SHP77 treated with DMSO at 0.1 percent for 48 hours (cell line): ENCODE measurements around the gene DCTD.

Experiments used
- DNase-seq: peaks from one replicate; lab custom pipeline; 2025; lab: John Stamatoyannopoulos, UW

Gene DCTD

GRCh38 chr4:182893047-182893446 is 24.1 kb downstream of the DCTD start:
- no peak for DNase-seq

GRCh38 chr4:182890202-182890601 is 27.0 kb downstream of the DCTD start:
- DNase-seq: no peak

- DNase-seq: no peak
These were observed 28.3 kb downstream of the DCTD start for GRCh38 chr4:182888891-182889290.

GRCh38 chr4:182886768-182887167 is 30.4 kb downstream of the DCTD start:
- no peak for DNase-seq

DNA sequence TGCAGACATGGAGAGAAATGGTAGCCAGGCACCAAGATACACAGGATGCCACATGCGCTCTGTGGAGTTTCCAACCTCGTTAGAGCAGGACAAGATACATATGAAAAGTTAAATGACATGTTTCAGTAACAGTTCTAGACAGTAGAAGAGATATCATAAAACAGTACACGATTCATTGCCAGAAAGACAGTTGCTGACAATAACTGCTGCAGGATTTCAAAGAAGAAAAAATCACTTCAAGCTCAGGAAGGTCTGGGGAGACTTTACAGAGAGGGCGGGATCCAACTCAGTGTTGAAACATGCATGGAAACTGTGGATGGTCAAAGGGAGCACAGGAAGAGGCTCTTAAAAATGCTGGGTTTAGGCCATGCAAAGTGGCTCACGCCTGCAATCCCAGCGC is 31.0 kb downstream of the DCTD start:
- no peak for DNase-seq

DNA sequence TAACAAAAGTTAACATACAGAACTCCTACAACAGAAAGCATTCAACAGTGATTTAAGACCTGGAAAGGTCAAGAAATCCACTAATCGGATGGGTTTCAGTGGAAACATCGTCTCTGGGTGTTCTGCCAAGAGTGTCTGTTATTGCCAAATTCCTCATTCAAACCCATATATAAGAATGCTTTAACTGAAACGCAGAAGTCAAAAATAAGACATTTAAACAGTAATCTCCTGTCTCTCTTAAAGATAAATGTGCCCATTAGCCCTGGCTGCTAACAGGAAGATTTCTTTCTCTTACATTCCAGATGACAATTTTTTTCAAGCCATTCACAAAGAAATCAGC is 31.5 kb downstream of the DCTD start:
- no peak for DNase-seq

DNA sequence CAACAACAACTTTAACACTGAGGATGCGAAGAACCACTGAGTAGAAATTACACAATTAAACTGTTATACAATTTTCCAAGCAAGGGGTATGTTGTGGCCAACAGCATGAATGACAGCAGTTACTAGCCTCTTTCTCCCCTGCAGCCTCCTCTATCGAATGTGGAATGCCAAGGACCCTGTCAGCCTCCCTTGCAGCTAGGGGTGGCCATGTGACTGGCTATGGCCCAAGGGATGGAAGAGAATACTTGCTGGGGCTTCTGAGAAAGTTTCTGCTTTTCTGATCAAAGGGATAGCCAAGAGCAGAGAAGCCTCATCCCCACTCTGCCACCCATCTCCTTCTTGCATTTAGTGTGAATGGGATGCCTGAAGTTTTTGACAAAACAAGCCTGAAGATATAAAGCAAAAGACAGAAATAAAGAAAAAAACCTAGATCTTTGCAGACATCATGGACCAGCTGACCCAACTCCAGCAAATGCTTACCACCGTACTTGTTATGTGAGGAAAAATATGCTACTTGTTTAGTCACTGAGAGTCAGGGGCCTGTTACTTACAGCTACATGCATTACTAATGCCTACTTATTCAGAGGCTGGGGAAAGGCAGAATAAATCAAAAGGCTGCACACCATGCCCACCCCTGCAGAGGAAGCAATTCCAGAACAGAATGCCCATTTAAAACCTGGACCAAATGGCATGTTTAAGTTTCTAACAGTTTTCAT is 32.0 kb downstream of the DCTD start:
- DNase-seq: no peak

DNA sequence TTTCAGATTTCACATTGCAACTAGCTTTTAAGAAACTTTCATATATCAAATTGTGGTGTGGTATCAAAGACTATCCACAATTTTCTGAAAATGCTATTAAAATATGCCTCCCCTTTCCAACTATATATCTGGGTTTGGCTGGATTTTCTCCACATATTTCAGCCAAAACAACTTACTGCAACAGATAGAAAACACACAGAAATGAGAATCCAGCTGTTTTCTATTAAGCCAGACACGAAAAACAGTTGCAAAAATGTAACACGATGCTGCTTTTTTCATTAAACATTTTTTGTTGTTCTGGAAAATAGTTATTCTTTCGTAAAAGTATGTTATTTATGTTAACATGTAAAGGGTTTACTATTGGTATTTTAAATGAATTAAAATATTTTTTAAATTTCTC is 33.1 kb downstream of the DCTD start:
- DNase-seq: no peak

DNA sequence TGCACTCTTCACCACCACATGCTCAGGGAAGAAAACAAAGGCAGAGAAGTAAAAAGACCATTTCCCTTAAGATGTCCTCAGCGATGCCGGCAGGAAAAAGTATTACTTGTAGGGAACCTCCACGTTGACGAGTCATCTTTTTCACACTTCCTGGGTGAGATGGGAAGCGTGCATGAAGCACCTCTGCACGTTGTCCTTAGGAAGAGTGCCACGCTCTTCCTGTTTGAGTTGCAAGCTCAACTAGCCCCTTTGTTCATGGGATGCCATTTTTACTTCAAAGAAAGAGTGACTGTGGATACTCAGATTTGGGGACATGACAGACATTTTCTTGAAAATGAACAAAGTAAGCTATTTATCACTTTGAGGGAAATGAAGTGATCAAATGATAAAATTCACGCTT is 33.8 kb downstream of the DCTD start:
- DNase-seq: no peak

GRCh38 chr4:182881914-182882313 is 35.3 kb downstream of the DCTD start:
- DNase-seq: peak; percentile 37

GRCh38 chr4:182880387-182881356 is 36.5 kb downstream of the DCTD start:
- no peak for DNase-seq

DNA sequence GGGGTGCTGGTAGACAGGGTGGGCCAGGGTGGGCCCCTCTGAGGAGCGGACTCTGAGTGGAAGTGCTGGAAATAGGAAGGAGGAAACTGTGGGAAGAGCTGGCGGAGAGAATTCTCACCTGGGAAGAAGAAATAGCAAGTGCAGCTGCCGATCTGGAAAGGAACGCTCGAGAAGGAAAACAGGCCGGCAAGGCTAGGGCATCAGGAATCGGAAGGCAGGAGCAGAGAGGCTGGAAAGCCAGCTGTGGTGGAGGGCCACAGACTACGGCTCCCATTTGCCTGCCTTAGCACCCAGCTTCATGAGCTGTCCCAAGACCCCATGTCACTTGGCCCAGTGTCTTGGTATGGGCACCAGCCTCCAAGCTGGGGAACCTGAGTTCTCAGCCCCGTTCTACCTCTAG is 37.3 kb downstream of the DCTD start:
- DNase-seq: no peak

DNA sequence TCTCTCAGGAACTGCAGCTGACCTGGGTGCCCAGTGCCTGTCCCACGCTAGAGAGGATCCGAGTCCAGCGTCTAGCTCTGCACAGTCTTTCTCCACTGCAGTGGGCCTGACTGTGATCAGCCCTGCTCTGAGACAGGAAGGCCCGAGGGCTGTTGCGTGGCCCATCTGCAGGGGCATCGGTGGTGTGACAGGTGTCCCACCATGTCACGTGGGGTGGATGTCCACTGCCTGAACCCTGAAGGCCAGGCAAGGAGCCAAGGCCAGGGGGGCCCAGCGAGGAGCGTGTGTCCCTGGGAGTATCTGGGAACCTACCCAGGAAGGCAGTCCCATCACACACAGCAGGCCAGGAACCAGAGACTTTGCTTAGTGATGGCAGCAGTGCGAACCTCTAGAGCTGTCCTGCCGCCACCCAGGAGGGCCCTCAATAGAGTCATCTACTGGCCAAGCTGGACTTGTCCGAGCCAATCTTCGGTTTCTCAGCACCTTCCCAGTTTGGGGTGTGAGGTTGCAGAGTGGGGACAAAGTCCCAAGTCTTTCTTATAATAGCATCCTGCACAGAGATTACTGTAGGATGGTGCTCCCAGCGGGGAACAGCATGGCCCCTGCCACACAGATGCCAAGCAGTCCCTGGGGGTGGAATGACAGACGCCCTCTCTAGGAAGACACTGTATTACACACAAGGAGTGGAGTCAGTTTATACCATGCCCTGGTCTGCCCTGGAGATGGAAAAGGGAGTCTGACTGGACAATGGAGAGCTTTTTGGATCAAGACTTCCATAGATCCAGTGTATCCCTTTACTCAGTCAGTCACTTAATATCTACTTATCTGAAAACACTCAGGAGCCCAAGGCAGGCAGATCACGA is 38.3 kb downstream of the DCTD start:
- no peak for DNase-seq

- no peak for DNase-seq
These were observed 39.8 kb downstream of the DCTD start for GRCh38 chr4:182877326-182877883.

- DNase-seq: no peak
These were observed 40.8 kb downstream of the DCTD start for GRCh38 chr4:182876427-182876826.

- DNase-seq: no peak
These were observed 41.5 kb downstream of the DCTD start for GRCh38 chr4:182875453-182876405.

DNA sequence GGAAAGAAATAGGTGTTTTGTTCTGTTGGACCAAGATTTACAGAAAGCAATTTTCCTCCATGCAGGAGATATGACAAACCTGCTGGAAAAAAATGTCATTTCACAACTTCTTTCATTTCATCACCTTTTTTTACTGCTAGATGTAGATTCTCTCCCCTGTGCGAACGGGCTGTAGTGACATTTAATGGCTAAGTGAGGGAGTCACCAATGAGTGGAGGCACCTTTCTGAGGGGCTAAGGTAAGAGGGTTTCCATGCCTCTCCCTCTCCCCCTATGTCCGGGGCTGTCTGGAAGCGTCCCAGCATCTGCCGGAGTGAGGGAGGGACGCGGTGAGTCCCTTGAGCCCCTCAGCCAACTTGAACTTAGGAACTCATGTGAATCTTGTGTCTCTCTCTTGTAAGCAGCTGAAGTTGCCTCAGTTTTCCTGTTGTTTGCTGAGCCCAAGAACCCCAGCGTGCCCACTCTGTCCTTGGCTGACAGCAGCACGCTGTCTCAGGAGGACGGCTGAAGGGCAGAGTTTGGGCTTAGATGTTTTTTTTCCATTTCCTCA is 42.3 kb downstream of the DCTD start:
- DNase-seq: no peak

- DNase-seq: no peak
These were observed 42.9 kb downstream of the DCTD start for GRCh38 chr4:182874304-182874751.

GRCh38 chr4:182873726-182874125 is 43.5 kb downstream of the DCTD start:
- no peak for DNase-seq

DNA sequence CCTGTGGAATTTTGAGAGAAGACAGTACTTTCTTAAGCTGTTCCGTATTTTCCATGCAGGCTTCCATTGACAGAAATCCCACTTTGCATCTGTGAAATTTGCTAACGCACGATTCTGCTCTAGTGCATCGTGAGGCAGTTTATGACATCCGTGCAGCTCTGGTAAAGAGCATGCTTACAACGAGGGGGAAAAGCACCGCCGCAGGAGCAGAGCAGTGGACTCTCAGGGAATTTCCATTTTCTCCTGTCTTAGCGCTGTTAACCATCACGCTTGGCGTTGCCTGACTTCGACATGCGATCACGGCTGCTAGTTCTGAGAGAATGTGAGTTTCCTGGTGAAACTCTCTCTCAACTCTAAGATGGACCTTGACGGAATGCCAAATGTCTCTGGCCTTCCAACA is 43.9 kb downstream of the DCTD start:
- DNase-seq: no peak

- no peak for DNase-seq
These were observed 44.3 kb downstream of the DCTD start for GRCh38 chr4:182872886-182873285.
